ENCODE results near the gene MAST4. TPM values are rescaled to one million over a fixed set of nuclear protein-coding genes. Genes with fewer than 3 reads are reported as not detected.

The MAST4 gene
- total and polyA plus RNA-seq, 2 donors, result 17.0 to 18.8 TPM

DNA sequence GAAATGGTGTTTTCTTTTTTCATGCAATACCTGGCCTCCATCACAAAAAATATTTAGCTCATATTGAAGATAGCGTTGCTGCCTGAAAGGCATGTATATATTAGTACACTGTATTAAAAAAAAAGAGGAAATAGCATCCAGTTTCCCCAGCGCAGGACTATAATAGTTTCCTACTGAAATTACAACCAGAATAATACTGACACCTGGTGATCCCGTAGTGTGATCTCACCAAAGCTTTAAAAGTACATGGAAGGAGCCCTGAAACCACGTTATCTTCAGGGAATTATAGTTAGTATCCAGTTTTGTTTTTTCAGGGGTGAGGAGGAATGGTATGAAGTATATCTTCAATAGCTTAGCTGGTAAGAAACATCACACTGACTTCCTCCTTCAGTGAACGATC is 335.5 kb downstream of the MAST4 start:
- Histone ChIP-seq H3K4me1 (ENCODE audit: control insufficient read depth in 2 of 2, insufficient read depth in 2 of 2, low read length in 2 of 2) (no peaks in the 10 kb centered on the region), H3K36me3 (ENCODE audit: control insufficient read depth in 2 of 2, insufficient read depth in 2 of 2, low read length in 1 of 2) (no peaks in the 10 kb centered on the region), H3K9me3 (ENCODE audit: control insufficient read depth in 2 of 2, insufficient read depth in 1 of 2, low read length in 1 of 2) (no peaks in the 10 kb centered on the region), H3K4me3 (ENCODE audit: low read length in 2 of 2) (no peak overlapping the region), H3K27ac (ENCODE audit: low read depth in 1 of 2, low read length in 1 of 2) (no peak overlapping the region), H3K27me3 (ENCODE audit: control insufficient read depth in 2 of 2, insufficient read depth in 1 of 2, low read length in 1 of 2) (no peaks in the 10 kb centered on the region)
- WGBS, result 36% methylated on average over 5 of the region's 5 CpGs
- DNase-seq (ENCODE audit: low read depth in 6 of 9, low spot score in 9 of 9), result no peak

DNA sequence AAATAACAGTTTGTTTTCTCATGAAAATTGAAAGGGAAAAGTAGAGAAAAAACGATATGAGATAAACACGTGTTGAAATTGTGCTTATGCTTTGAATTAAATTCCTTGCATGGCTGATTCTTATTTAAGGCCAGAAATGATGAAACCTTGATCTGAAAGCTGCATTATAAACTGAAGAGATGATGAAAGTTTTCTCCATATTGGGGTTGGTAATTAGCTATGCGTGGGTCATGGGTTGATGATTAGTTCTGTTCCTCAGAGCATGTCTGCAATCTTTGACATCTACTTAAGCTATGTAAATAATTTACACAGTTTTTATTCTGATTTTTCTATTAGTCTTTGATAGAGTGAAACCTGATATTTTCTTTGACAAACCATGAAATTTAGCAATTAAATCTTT is 336.3 kb downstream of the MAST4 start:
- H3K4me3 ChIP-seq (ENCODE audit: low read length in 2 of 2), result no peak overlapping the region
- H3K36me3 ChIP-seq (ENCODE audit: control insufficient read depth in 2 of 2, insufficient read depth in 2 of 2, low read length in 1 of 2), result no peaks in the 10 kb centered on the region
- no peaks in the 10 kb centered on the region for H3K9me3 ChIP-seq (ENCODE audit: control insufficient read depth in 2 of 2, insufficient read depth in 1 of 2, low read length in 1 of 2)
- H3K27me3 ChIP-seq (ENCODE audit: control insufficient read depth in 2 of 2, insufficient read depth in 1 of 2, low read length in 1 of 2), result no peaks in the 10 kb centered on the region
- H3K27ac ChIP-seq (ENCODE audit: low read depth in 1 of 2, low read length in 1 of 2), result no peak overlapping the region
- no peaks in the 10 kb centered on the region for H3K4me1 ChIP-seq (ENCODE audit: control insufficient read depth in 2 of 2, insufficient read depth in 2 of 2, low read length in 2 of 2)
- no peak for DNase-seq (ENCODE audit: low read depth in 6 of 9, low spot score in 9 of 9)
- 94% methylated on average over 3 of the region's 3 CpGs for WGBS

DNA sequence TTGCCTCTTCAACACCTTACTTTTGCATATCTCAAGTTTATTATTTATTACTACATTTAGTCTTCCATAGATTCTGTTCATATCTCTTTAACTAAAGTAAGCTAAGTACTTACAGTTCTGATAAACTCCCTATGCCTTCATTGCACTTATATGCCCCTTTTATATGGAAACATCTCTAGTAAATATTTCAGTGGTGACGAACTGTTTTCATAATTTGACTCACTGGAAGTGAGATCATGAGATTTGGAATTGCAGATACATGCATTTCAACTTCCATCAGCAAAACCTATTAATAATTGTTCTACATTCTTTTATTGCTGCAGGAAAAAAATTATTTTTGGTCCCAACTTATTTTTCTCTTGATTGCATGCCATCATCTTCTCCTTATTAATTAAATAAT is 336.9 kb downstream of the MAST4 start:
- H3K27ac ChIP-seq (ENCODE audit: low read depth in 1 of 2, low read length in 1 of 2), result no peak overlapping the region
- no peak overlapping the region for H3K4me3 ChIP-seq (ENCODE audit: low read length in 2 of 2)
- no peaks in the 10 kb centered on the region for H3K36me3 ChIP-seq (ENCODE audit: control insufficient read depth in 2 of 2, insufficient read depth in 2 of 2, low read length in 1 of 2)
- 94% methylated on average over 1 of the region's 1 CpG for WGBS
- no peaks in the 10 kb centered on the region for H3K4me1 ChIP-seq (ENCODE audit: control insufficient read depth in 2 of 2, insufficient read depth in 2 of 2, low read length in 2 of 2)
- no peak for DNase-seq (ENCODE audit: low read depth in 6 of 9, low spot score in 9 of 9)
- H3K27me3 ChIP-seq (ENCODE audit: control insufficient read depth in 2 of 2, insufficient read depth in 1 of 2, low read length in 1 of 2), result no peaks in the 10 kb centered on the region
- no peaks in the 10 kb centered on the region for H3K9me3 ChIP-seq (ENCODE audit: control insufficient read depth in 2 of 2, insufficient read depth in 1 of 2, low read length in 1 of 2)

DNA sequence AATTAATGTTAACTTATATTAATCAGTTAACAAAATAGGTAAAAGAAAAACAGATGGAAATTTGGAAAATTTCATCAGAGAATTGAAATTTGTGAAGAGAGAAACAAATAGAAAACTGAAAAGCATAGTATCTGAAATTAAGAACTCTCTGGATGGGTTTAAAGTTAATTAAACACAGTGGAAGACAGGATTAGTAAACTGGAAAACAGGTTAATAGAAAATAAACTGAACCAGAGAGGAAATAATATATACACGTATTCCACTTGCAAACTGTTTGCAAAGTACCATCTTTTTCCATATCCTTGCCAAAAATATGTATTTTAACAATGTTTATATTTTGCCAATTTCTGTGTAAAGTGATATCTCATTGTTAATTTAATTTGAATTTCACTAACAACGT is 342.9 kb downstream of the MAST4 start:
- H3K4me1 ChIP-seq (ENCODE audit: control insufficient read depth in 2 of 2, insufficient read depth in 2 of 2, low read length in 2 of 2), result no peaks in the 10 kb centered on the region
- no peaks in the 10 kb centered on the region for H3K36me3 ChIP-seq (ENCODE audit: control insufficient read depth in 2 of 2, insufficient read depth in 2 of 2, low read length in 1 of 2)
- H3K4me3 ChIP-seq (ENCODE audit: low read length in 2 of 2), result no peak overlapping the region
- no peak for DNase-seq (ENCODE audit: low read depth in 6 of 9, low spot score in 9 of 9)
- H3K27me3 ChIP-seq (ENCODE audit: control insufficient read depth in 2 of 2, insufficient read depth in 1 of 2, low read length in 1 of 2), result no peaks in the 10 kb centered on the region
- H3K27ac ChIP-seq (ENCODE audit: low read depth in 1 of 2, low read length in 1 of 2), result no peak overlapping the region
- H3K9me3 ChIP-seq (ENCODE audit: control insufficient read depth in 2 of 2, insufficient read depth in 1 of 2, low read length in 1 of 2), result no peaks in the 10 kb centered on the region
- WGBS, result 96% methylated on average over 2 of the region's 2 CpGs

DNA sequence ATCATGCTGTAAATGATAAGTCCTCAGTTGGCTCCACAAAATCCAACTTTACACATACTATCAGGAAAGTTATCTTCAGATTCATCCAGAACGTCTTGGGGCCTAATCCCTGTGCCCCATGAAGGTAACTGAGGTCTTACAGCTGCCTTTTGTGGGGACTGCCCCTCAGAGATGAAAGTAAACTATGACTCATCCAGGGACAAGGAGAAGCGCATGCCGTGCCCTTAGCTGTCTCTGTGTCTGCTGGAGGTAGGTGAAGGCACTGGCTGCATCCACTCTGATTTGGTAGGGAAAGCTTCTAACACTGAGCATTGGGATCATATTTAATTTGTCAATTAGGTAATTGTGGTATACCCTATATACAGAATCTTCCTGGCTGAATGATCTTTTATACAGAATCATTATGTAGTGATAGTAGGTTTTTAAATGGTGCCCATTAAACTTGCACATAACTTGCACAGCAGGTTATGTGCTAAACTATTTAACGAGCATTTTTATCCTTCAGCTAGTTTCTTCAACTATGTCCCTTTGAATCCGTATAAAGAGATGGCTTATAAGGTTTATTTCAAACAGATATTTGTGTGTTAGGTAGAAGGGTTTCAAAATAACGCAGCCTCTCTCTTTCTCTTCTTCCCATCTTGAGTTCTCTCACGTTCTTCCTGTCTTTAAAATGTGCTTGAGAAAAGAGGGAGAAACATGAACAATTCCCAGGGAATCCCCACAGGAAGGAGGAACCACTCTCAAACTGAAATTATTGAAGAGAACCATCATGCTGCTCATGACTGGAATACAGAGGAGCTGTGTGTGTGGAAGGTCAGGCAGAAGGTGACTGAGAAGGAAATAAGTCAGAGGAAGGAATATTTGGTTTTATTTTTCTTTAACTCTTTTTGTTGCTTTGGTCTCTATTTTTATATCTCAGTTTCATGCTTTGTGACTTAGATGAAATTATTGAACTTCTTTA is 349.5 kb downstream of the MAST4 start:
- Histone ChIP-seq H3K9me3 (ENCODE audit: control insufficient read depth in 2 of 2, insufficient read depth in 1 of 2, low read length in 1 of 2) (no peaks in the 10 kb centered on the region), H3K4me3 (ENCODE audit: low read length in 2 of 2) (no peak overlapping the region), H3K27me3 (ENCODE audit: control insufficient read depth in 2 of 2, insufficient read depth in 1 of 2, low read length in 1 of 2) (no peaks in the 10 kb centered on the region), H3K4me1 (ENCODE audit: control insufficient read depth in 2 of 2, insufficient read depth in 2 of 2, low read length in 2 of 2) (no peaks in the 10 kb centered on the region), H3K36me3 (ENCODE audit: control insufficient read depth in 2 of 2, insufficient read depth in 2 of 2, low read length in 1 of 2) (no peaks in the 10 kb centered on the region), H3K27ac (ENCODE audit: low read depth in 1 of 2, low read length in 1 of 2) (no peak overlapping the region)
- 92% methylated on average over 7 of the region's 7 CpGs for WGBS
- no peak for DNase-seq (ENCODE audit: low read depth in 6 of 9, low spot score in 9 of 9)

DNA sequence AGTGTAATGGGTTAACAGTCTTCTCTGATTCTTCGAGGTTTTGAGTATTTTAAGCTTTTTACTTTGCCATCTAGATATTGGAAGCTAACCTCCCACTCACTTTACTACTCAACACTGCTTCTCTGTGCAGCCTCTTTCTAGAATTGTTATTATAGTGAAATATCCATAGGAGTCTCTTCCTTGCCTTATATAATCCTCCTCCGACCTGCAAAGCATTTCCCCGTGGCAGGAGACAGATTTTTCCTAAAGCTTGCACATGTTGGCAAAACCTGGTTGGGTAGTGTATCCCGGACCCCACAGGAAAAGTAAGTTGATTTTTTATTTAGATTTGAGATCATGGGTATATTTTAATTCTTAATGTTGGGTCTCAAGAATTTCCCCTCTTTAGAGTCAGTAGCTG is 351.3 kb downstream of the MAST4 start:
- Histone ChIP-seq H3K4me3 (ENCODE audit: low read length in 2 of 2) (no peak overlapping the region), H3K27ac (ENCODE audit: low read depth in 1 of 2, low read length in 1 of 2) (no peak overlapping the region), H3K9me3 (ENCODE audit: control insufficient read depth in 2 of 2, insufficient read depth in 1 of 2, low read length in 1 of 2) (no peaks in the 10 kb centered on the region), H3K27me3 (ENCODE audit: control insufficient read depth in 2 of 2, insufficient read depth in 1 of 2, low read length in 1 of 2) (no peaks in the 10 kb centered on the region), H3K36me3 (ENCODE audit: control insufficient read depth in 2 of 2, insufficient read depth in 2 of 2, low read length in 1 of 2) (no peaks in the 10 kb centered on the region), H3K4me1 (ENCODE audit: control insufficient read depth in 2 of 2, insufficient read depth in 2 of 2, low read length in 2 of 2) (no peaks in the 10 kb centered on the region)
- WGBS, result 94% methylated on average over 4 of the region's 4 CpGs
- DNase-seq (ENCODE audit: low read depth in 6 of 9, low spot score in 9 of 9), result no peak

DNA sequence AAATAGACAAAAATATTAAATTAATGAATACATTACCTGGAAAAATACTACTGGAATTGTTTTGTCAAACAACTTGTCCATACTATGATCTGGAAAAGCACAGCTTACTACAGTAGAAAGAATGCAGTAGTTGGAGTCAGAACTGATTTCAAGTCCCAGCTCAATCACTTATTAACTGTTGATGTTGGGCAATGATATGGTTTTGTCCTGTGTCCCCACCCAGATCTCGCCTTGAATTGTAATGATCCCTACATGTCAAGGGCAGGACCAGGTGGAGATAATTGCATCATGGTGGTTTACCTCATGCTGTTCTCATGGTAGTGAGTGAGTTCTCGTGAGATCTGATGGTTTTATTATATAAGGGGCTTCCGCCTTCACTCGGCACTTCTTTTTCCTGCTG is 352.9 kb downstream of the MAST4 start:
- H3K9me3 ChIP-seq (ENCODE audit: control insufficient read depth in 2 of 2, insufficient read depth in 1 of 2, low read length in 1 of 2), result no peaks in the 10 kb centered on the region
- no peaks in the 10 kb centered on the region for H3K27me3 ChIP-seq (ENCODE audit: control insufficient read depth in 2 of 2, insufficient read depth in 1 of 2, low read length in 1 of 2)
- H3K4me1 ChIP-seq (ENCODE audit: control insufficient read depth in 2 of 2, insufficient read depth in 2 of 2, low read length in 2 of 2), result no peaks in the 10 kb centered on the region
- H3K27ac ChIP-seq (ENCODE audit: low read depth in 1 of 2, low read length in 1 of 2), result no peak overlapping the region
- 95% methylated on average over 4 of the region's 4 CpGs for WGBS
- DNase-seq (ENCODE audit: low read depth in 6 of 9, low spot score in 9 of 9), result no peak
- no peak overlapping the region for H3K4me3 ChIP-seq (ENCODE audit: low read length in 2 of 2)
- H3K36me3 ChIP-seq (ENCODE audit: control insufficient read depth in 2 of 2, insufficient read depth in 2 of 2, low read length in 1 of 2), result no peaks in the 10 kb centered on the region

DNA sequence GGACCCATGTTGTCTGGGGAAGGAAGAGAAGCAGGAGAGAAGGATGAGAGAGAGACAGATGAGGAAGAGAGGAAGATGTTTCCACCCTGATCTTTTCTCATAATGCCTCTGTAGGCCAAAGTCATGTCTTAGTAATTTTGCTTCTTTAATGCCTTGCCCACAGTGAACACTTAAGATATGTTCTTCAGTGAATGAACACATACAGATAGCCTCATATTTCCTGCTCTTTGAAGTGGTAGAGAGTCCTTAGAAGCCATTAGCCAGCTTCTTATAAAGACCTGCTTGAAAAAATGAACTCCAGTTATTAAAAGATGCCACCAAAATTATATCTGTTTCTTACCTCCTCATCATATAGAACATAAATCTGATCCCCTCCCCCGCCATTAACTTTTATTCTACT is 356.0 kb downstream of the MAST4 start:
- Histone ChIP-seq H3K27ac (ENCODE audit: low read depth in 1 of 2, low read length in 1 of 2) (no peak overlapping the region), H3K4me1 (ENCODE audit: control insufficient read depth in 2 of 2, insufficient read depth in 2 of 2, low read length in 2 of 2) (no peaks in the 10 kb centered on the region), H3K4me3 (ENCODE audit: low read length in 2 of 2) (no peak overlapping the region), H3K9me3 (ENCODE audit: control insufficient read depth in 2 of 2, insufficient read depth in 1 of 2, low read length in 1 of 2) (no peaks in the 10 kb centered on the region), H3K36me3 (ENCODE audit: control insufficient read depth in 2 of 2, insufficient read depth in 2 of 2, low read length in 1 of 2) (no peaks in the 10 kb centered on the region), H3K27me3 (ENCODE audit: control insufficient read depth in 2 of 2, insufficient read depth in 1 of 2, low read length in 1 of 2) (no peaks in the 10 kb centered on the region)
- 96% methylated on average over 1 of the region's 1 CpG for WGBS
- no peak for DNase-seq (ENCODE audit: low read depth in 6 of 9, low spot score in 9 of 9)

DNA sequence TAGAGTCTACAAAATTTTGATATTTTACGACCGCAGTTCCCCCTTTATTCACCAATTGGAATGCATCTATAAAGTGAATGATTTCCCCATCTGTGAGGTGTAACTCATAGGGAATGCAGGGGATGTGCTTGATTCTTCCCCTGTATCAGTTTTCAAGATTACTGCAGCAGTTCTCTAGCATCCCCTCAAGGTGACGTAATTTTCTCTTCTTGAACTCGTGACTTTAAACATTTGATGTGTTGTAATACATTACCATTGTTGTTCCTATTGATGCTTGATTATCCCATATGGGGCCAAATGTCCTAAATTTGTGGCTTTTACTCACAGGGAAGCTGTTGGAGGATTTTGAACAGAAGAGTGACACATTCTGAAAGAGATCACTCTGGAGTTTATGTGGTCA is 360.2 kb downstream of the MAST4 start:
- Histone ChIP-seq H3K4me3 (ENCODE audit: low read length in 2 of 2) (no peak overlapping the region), H3K36me3 (ENCODE audit: control insufficient read depth in 2 of 2, insufficient read depth in 2 of 2, low read length in 1 of 2) (no peaks in the 10 kb centered on the region), H3K27ac (ENCODE audit: low read depth in 1 of 2, low read length in 1 of 2) (no peak overlapping the region), H3K4me1 (ENCODE audit: control insufficient read depth in 2 of 2, insufficient read depth in 2 of 2, low read length in 2 of 2) (no peaks in the 10 kb centered on the region), H3K27me3 (ENCODE audit: control insufficient read depth in 2 of 2, insufficient read depth in 1 of 2, low read length in 1 of 2) (no peaks in the 10 kb centered on the region), H3K9me3 (ENCODE audit: control insufficient read depth in 2 of 2, insufficient read depth in 1 of 2, low read length in 1 of 2) (no peaks in the 10 kb centered on the region)
- no peak for DNase-seq (ENCODE audit: low read depth in 6 of 9, low spot score in 9 of 9)
- 98% methylated on average over 4 of the region's 4 CpGs for WGBS
